OCI-LY7 (cell line): ENCODE data around the gene GLO1. TPM values are rescaled to one million over a fixed set of nuclear protein-coding genes. Genes with fewer than 3 reads are reported as not detected.

Source experiments
- BruUV-seq: library from RNA; stranded (reverse); fragments of 400-500 nt; replicated peaks from 2 replicates; lab custom pipeline; 2021; lab: Mats Ljungman, UMichigan
- CTCF ChIA-PET: fragments of 300-600 bp; sonication (Branson Sonifier 250); formaldehyde crosslinking; loops from one replicate; lab custom pipeline; 2022; ENCODE audit warnings: antibody characterized with exemption; ENCODE audit not compliant: unreplicated experiment; lab: Charles Lee
- POLR2A ChIA-PET: fragments of 300-600 bp; sonication (Branson Sonifier 250); formaldehyde crosslinking; loops from one replicate; lab custom pipeline; 2022; ENCODE audit warnings: antibody characterized with exemption; lab: Charles Lee
- DNase-seq: peaks from one replicate; pipeline ENCODE4 v3.0.0-alpha.2; 2015; ENCODE audit warnings: low spot score
- H2AFZ ChIP-seq: fragments of 200-600 bp; sonication (generic), shearing (Covaris generic); 2 replicates; pipeline ENCODE4 v1.6.1; 2014; ENCODE audit warnings: mild to moderate bottlenecking, antibody characterized with exemption, low read length, moderate library complexity
- H3K27ac ChIP-seq: fragments of 200-600 bp; sonication (generic); 2 replicates; pipeline ENCODE4 v1.5.1; 2014; ENCODE audit warnings: mixed run types, low read depth, mild to moderate bottlenecking, moderate library complexity, low read length, inconsistent platforms; ENCODE audit not compliant: poor library complexity, severe bottlenecking
- H3K36me3 ChIP-seq: fragments of 200-600 bp; sonication (generic); 2 replicates; pipeline ENCODE4 v1.6.1; 2014; ENCODE audit warnings: mild to moderate bottlenecking, antibody characterized with exemption, low read length, moderate library complexity, mixed read lengths; ENCODE audit not compliant: insufficient read depth
- H3K4me1 ChIP-seq: fragments of 200-600 bp; sonication (generic); 2 replicates; pipeline ENCODE4 v1.5.1; 2014; ENCODE audit warnings: mild to moderate bottlenecking, low read length; ENCODE audit not compliant: insufficient read depth, poor library complexity, severe bottlenecking
- H3K4me2 ChIP-seq: fragments of 200-600 bp; sonication (generic); 2 replicates; pipeline ENCODE4 v1.6.1; 2014; ENCODE audit warnings: mild to moderate bottlenecking, low read length
- H3K4me3 ChIP-seq: fragments of 200-600 bp; sonication (generic); 2 replicates; pipeline ENCODE4 v1.5.1; 2014; ENCODE audit warnings: mild to moderate bottlenecking, low read depth, low read length; ENCODE audit not compliant: poor library complexity, severe bottlenecking
- H3K79me2 ChIP-seq: fragments of 200-600 bp; sonication (generic); 2 replicates; pipeline ENCODE4 v1.6.1; 2016; ENCODE audit warnings: low read depth, mild to moderate bottlenecking, low read length, moderate library complexity, mixed read lengths; ENCODE audit not compliant: insufficient read depth
- H3K9me2 ChIP-seq: fragments of 200-600 bp; sonication (generic); 2 replicates; pipeline ENCODE4 v1.6.1; 2016; ENCODE audit warnings: mild to moderate bottlenecking, low read length, mixed read lengths; ENCODE audit not compliant: insufficient read depth
- H3K9me3 ChIP-seq: fragments of 200-600 bp; sonication (generic); 2 replicates; pipeline ENCODE4 v1.6.1; 2014; ENCODE audit warnings: mild to moderate bottlenecking, mixed run types, low read length, mixed read lengths
- H4K20me1 ChIP-seq: fragments of 200-600 bp; sonication (generic); 2 replicates; pipeline ENCODE4 v1.6.1; 2014; ENCODE audit warnings: mild to moderate bottlenecking, antibody characterized with exemption, low read length, moderate library complexity, mixed read lengths; ENCODE audit not compliant: insufficient read depth
- EZH2phosphoT487 ChIP-seq: fragments of 200-600 bp; sonication (generic); IDR thresholded peaks from 2 replicates; pipeline ENCODE4 v1.6.1; 2018; ENCODE audit warnings: low read depth, borderline replicate concordance, mild to moderate bottlenecking, mixed run types, antibody characterized with exemption, low read length, moderate library complexity, mixed read lengths
- intact Hi-C: fragments of 100-400 bp; cut with micrococcal nuclease; formaldehyde crosslinking; loops from one replicate; pipeline ENCODE4 v1.10.0; 2022; ENCODE audit not compliant: unreplicated experiment
- total RNA-seq, 2 experiments: library from RNA; depleted of rRNA in 1 of 2; stranded (reverse); fragments of >200 nt in 1 of 2; shearing (Covaris generic) in 1 of 2; gene quantifications; 2 replicates each; pipeline ENCODE4 v1.2.3, GENCODE V29; 2014 to 2022
- TF ChIP-seq, protein P1 (sequence below): fragments of 200-600 bp; sonication (generic); conservative IDR thresholded peaks from 2 replicates; pipeline ENCODE4 v1.5.1; 2014; ENCODE audit warnings: mild to moderate bottlenecking, antibody characterized with exemption, low read length, moderate library complexity, mixed read lengths

The GLO1 gene
- total RNA-seq, 2 experiments from 2014 or later = 92.2 to 93.2 TPM

- Histone ChIP-seq H3K4me3 (no peak overlapping the region), H2AFZ (no peak overlapping the region), H3K9me2 (no peaks in the 10 kb centered on the region), H3K9me3 (no peaks in the 10 kb centered on the region), H3K4me1 (no peaks in the 10 kb centered on the region), H4K20me1 (no peaks in the 10 kb centered on the region), H3K36me3 (no peaks in the 10 kb centered on the region), H3K79me2 (no peaks in the 10 kb centered on the region), H3K27ac (no peak overlapping the region), H3K4me2 (no peak overlapping the region)
- TF ChIP-seq EZH2phosphoT487 = no peak
- TF ChIP-seq, protein P1, sequence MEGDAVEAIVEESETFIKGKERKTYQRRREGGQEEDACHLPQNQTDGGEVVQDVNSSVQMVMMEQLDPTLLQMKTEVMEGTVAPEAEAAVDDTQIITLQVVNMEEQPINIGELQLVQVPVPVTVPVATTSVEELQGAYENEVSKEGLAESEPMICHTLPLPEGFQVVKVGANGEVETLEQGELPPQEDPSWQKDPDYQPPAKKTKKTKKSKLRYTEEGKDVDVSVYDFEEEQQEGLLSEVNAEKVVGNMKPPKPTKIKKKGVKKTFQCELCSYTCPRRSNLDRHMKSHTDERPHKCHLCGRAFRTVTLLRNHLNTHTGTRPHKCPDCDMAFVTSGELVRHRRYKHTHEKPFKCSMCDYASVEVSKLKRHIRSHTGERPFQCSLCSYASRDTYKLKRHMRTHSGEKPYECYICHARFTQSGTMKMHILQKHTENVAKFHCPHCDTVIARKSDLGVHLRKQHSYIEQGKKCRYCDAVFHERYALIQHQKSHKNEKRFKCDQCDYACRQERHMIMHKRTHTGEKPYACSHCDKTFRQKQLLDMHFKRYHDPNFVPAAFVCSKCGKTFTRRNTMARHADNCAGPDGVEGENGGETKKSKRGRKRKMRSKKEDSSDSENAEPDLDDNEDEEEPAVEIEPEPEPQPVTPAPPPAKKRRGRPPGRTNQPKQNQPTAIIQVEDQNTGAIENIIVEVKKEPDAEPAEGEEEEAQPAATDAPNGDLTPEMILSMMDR = no peak
- BruUV-seq = no TSS peak
- intact Hi-C loops = no loop called here
- ChIA-PET POLR2A (no interaction called here), CTCF (no interaction called here)
- DNase-seq = no peak
These were observed 22.7 kb upstream of the GLO1 start for GRCh38 chr6:38725414-38726183.

DNA sequence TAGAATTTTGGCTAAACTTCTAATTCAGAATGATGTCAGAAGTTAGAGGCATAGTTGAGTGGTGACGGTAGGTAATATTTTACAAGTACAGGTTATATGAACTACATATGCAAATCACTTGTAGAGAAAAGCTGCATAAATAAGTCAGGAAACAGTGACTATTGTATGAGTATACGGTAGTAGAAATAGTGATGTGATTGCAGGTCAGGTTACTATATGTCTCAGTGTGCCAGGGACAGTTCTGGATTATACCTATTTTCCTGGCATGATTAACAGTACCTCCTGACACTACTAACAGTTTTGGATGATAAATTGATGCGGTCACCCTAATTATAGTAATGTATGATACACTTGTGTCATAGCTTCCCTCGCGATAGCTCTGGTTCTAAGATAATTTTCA lies 21.4 kb upstream of the GLO1 start:
- Histone ChIP-seq H4K20me1 (no peaks in the 10 kb centered on the region), H3K36me3 (no peaks in the 10 kb centered on the region), H2AFZ (no peak overlapping the region), H3K4me3 (no peak overlapping the region), H3K4me1 (no peaks in the 10 kb centered on the region), H3K27ac (no peak overlapping the region), H3K9me2 (no peaks in the 10 kb centered on the region), H3K79me2 (no peaks in the 10 kb centered on the region), H3K9me3 (no peaks in the 10 kb centered on the region), H3K4me2 (no peak overlapping the region)
- POLR2A ChIA-PET = no interaction called here
- DNase-seq = no peak
- intact Hi-C loops = no loop called here
- CTCF ChIA-PET = no interaction called here
- no peak for TF ChIP-seq EZH2phosphoT487
- TF ChIP-seq, protein P1 = no peak
- BruUV-seq = no TSS peak

DNA sequence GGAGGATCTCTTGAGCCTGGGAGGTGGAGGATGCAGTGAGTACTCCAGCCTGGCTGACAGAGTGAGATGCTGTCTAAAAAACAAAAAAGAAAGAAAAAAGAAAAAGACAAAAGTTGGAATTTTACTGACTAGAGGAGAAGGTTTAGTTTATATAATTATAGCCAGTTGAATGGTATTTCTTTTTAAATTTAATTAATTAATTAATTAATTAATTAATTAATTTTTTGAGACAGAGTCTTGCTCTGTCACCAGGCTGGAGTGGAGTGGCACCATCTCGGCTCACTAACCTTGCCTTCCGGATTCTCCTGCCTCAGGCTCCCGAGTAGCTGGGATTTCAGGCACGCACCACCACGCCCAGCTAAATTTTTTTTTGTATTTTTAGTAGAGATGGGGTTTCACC lies 20.8 kb upstream of the GLO1 start:
- H3K4me3 ChIP-seq = no peak overlapping the region
- intact Hi-C loops = no loop called here
- no peaks in the 10 kb centered on the region for H3K4me1 ChIP-seq
- DNase-seq = no peak
- H3K4me2 ChIP-seq = no peak overlapping the region
- no peak overlapping the region for H3K27ac ChIP-seq
- BruUV-seq = no TSS peak
- H3K36me3 ChIP-seq = no peaks in the 10 kb centered on the region
- H3K79me2 ChIP-seq = no peaks in the 10 kb centered on the region
- H4K20me1 ChIP-seq = no peaks in the 10 kb centered on the region
- H3K9me2 ChIP-seq = no peaks in the 10 kb centered on the region
- POLR2A ChIA-PET = no interaction called here
- no peak for TF ChIP-seq EZH2phosphoT487
- TF ChIP-seq, protein P1 = no peak
- H2AFZ ChIP-seq = no peak overlapping the region
- H3K9me3 ChIP-seq = no peaks in the 10 kb centered on the region
- CTCF ChIA-PET = no interaction called here
